ENCODE data around the gene ATXN10.
"Not testable (repeated sequence)": the region's sequence is repeated elsewhere in the genome, so short reads cannot be mapped to it uniquely, and the experiment has no call there.

Gene ATXN10

GRCh38 chr22:45644714-45645113 is 26.9 kb upstream of the ATXN10 start:
- DNase-seq = no peak

- DNase-seq = no peak
Measured at GRCh38 chr22:45645150-45645525, 26.5 kb upstream of the ATXN10 start.

DNA sequence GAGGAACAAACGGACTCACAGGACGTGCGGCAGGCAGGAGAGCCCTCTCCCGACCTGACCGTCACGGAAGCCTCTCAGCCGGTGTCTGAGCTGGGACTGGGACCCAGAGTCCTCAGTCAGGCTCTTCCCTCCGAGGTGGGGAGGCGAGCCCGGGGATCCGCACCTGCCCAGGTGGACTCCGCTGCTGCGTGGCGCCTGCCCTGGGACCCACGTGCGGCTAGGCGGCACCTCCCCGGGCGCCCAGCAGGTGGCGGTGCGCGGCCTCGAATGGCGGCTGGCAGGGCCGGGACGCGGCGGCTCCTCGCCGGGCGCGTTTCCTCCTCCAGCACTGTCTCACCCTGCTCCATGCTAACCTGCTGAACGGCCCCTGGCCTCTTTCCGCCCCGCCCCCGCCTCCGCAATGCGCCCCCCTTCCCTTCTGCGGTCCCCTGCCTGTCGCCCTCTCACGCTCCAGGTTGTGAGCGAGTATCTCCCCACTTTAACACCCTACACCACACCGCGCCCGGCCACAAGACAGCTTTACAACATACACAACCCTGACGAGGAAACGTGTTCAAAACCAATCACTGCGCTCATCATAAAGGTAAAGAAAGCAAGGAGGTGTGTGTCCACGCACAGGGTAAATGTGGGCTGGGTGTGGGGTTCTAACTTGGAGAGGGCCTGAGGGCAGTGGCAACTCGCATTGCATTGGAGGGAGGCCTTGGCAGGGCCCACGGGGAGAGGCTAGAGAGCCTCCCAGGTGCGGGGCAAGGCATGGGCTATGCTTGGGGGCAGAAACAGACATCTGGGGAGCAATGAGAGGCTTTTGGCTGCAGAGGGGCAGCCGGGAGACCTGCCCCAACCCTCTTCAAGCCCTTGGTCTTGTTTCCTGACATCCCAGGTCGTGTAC is 25.9 kb upstream of the ATXN10 start:
- DNase-seq = peak; percentile 54

DNA sequence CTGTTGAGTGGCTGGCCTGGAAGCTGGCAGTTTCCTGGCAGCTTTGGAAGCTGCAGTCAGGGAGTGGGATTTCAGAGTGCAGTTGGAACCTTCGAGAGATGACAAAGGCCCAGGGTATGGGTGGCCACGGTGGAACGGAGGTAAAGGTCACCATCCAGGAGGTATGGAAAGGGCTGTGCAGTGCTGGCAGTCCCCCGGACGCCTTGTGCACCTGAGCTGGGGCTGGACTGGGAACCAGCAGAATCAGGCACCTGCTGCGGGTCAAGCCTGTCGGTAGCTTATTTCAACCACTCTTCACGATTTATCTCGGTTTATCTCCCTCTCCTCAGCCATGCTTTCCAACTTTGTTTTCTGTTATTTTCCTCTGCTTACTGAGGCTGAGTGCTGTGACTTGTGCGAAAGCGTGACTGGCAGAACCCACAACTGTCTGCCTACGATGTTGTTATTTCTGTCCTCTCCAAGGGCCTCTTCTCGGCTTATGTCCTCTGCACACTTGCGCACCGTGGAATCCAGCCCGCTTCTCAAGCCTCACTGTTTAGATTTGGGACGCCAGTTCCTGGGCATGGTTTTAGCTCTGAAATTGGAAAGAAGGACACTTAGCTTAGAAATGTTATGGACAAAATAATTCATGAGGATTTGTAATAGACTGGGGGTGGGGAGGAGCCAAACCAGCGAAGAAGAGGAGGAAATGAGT is 24.0 kb upstream of the ATXN10 start:
- DNase-seq = no peak

- no peak for DNase-seq
Measured at GRCh38 chr22:45648301-45649117, 23.1 kb upstream of the ATXN10 start.

DNA sequence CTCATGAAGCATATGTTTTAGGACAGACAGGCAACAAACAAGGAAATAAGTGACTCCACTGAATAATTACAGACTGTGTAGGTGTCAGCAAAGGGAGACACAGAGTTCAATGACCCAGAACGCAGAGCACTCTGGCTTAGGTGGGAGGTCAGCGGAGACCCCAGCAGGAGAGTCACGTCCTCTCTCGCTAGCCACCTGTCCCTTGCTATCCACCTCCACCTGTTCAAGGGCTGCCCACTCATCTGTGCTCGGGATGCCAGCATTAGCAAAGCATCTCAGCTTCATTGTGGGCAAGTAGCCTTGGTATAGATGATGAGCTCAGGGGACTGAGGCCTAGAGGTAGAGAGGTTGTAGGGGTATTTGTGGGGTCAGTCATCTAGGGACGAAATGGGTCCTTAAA is 21.8 kb upstream of the ATXN10 start:
- no peak for DNase-seq

DNA sequence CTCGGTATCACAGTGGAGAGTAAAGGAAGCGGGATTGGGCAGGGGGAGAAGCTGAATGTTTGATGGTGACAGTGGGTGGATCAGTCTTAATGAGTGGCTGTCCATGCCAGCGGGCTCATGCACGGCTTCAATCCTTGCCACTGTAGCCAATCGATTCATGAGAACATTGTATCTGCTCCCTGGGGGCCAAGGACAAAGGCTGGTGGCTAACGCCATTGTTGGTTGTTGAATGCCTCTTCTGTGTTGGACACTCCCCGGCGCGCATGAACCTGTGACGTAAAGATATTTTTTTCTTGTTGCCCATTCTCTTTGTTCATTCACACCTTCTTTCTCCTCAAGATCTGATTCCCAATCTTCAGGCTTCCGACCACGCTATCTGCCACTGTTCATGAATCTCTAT is 20.9 kb upstream of the ATXN10 start:
- DNase-seq = peak; percentile 57

GRCh38 chr22:45651931-45652528 is 19.6 kb upstream of the ATXN10 start:
- DNase-seq = no peak

- no peak for DNase-seq
Measured at GRCh38 chr22:45656577-45656976, 15.1 kb upstream of the ATXN10 start.

DNA sequence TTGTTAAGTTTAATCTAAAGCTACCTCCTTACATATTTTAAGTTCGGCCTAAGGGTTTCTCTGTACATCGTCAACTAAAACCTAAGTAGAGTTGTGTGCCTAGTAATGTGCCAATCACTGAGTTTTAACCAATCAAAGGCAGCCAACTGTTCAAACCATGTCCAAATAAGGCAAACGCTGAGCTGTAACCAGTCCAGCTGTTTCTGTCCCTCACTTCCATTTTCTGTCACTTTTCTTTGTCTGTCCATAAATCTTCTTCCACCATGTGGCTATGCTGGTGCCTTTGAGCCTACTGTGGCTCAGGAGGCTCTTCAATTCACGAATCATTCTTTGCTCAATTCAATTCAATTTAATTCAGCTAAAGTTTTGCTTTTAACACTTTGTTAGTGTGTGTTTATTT is 13.9 kb upstream of the ATXN10 start:
- DNase-seq = no peak

- DNase-seq = no peak
Measured at GRCh38 chr22:45664136-45664646, 7.4 kb upstream of the ATXN10 start.

- DNase-seq = no peak
Measured at GRCh38 chr22:45667486-45667885, 4.1 kb upstream of the ATXN10 start.

GRCh38 chr22:45670363-45670762 is 1.3 kb upstream of the ATXN10 start:
- not testable (repeated sequence) for DNase-seq

- peak; percentile 1 for DNase-seq
Measured at GRCh38 chr22:45670981-45671782, 452 bp upstream of the ATXN10 start.

- DNase-seq = peak; percentile 32
Measured at GRCh38 chr22:45672564-45673481, 1.2 kb downstream of the ATXN10 start.

- no peak for DNase-seq
Measured at GRCh38 chr22:45673482-45674175, 2.0 kb downstream of the ATXN10 start.

DNA sequence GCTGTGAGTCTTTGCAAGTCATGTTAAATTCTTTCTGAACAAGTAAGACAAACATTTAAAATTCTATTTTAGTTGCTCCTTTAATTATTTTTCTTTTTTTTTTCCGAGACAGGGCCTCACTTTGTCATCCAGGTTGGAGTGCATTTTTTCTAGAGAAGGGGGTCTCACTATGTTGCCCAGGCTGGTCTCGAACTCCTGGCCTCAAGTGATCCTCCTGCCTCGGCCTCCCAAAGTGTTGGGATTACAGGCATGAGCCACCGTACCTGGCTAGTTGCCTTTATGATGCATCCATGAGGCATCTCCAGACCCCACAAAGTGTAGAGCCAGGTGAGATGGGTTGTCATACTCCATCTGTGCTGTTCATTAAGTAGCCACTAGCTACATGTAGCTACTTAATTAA is 4.4 kb downstream of the ATXN10 start:
- no peak for DNase-seq

DNA sequence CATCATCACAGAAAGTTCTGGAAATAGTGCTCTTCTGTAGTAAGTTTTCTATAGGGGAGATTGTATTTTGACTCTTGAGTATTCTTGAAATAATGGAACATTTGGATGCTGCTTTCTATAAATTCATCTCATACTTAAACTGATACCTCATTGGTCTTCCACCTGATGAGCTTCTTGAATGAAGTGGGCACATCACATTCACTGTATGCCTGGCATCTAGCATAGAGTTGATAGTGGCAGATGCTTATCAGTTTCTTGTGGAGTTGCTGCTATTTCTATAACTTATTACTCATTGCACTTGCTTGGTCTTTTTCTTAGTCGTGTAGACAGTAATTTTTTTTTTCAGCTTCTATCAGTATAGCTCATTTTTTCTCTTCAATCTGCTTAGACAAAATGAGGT is 5.4 kb downstream of the ATXN10 start:
- no peak for DNase-seq

GRCh38 chr22:45678961-45679912 is 7.6 kb downstream of the ATXN10 start:
- no peak for DNase-seq

All from NCI-H146 (cell line).